Prostate gland (tissue), 2 donors: ENCODE results near the gene ARHGEF39.

Experiments used
- CTCF ChIP-seq, 4 experiments: fragments of 200-600 bp in 2 of 4; fragments of 450-650 bp in 2 of 4; sonication (generic) in 2 of 4; IDR thresholded peaks; 1 replicate in 3 of 4; 2 replicates in 1 of 4; pipeline ENCODE4 v1.5.1; 2016 to 2019; ENCODE audit warnings: antibody characterized with exemption in 4 of 4, mild to moderate bottlenecking in 2 of 4, moderate library complexity in 2 of 4
- POLR2A ChIP-seq: fragments of 450-650 bp; IDR thresholded peaks from one replicate; pipeline ENCODE4 v1.6.1; 2016; ENCODE audit warnings: antibody characterized with exemption, mild to moderate bottlenecking
- POLR2AphosphoS5 ChIP-seq: sonication (generic); formaldehyde crosslinking; IDR thresholded peaks from one replicate; pipeline ENCODE4 v1.6.1; 2017; ENCODE audit warnings: antibody characterized with exemption

GRCh38 chr9:35658968-35659220 is 6.1 kb downstream of the ARHGEF39 start:
- TF ChIP-seq POLR2A: no peak
- TF ChIP-seq POLR2AphosphoS5: no peak
- no peak for TF ChIP-seq CTCF (IDR thresholded peaks at IDR 0.05)
